Right lobe of liver (tissue), 4 donors: ENCODE measurements around the gene PSME3IP1.

Source experiments
- CTCF ChIP-seq, 4 donors: fragments of 200-600 bp in 3 of 4; fragments of 450-650 bp in 1 of 4; IDR thresholded peaks; one replicate each; pipeline versions ENCODE4 v1.5.1 to v1.8.0; 2016 to 2022; ENCODE audit warnings: antibody characterized with exemption in 4 of 4, mild to moderate bottlenecking in 2 of 4
- POLR2A ChIP-seq: fragments of 450-650 bp; IDR thresholded peaks from one replicate; pipeline ENCODE4 v1.6.1; 2017; ENCODE audit warnings: antibody characterized with exemption, mild to moderate bottlenecking
- donor health status: DM: no; HTN: no; CAD: no.
- donor health status: DM: no; HTN: no; CAD: no.
- donor health status: DM: no; HTN: yes; CAD: no.

GRCh38 chr16:57152096-57153093, 33.4 kb downstream of the PSME3IP1 start:
- no peak for TF ChIP-seq CTCF (IDR thresholded peaks at IDR 0.05)
- no peak for TF ChIP-seq POLR2A
